Right forelimb (tissue), 1 donor: ENCODE measurements around the gene NDUFS1.
"Not testable (repeated sequence)": the region's sequence is repeated elsewhere in the genome, so short reads cannot be mapped to it uniquely, and the experiment has no call there.

ENCODE experiments used
- DNase-seq: peaks from one replicate; pipeline ENCODE4 v3.0.0-alpha.2; 2018

The NDUFS1 gene

GRCh38 chr2:206159346-206160124, at the start of gene NDUFS1, which contains the start of gene EEF1B2:
Gene NDUFS1, minus strand, starts transcription at chr2:206159444. Its CDS starts 5,766 bp downstream, at chr2:206153678.
Gene EEF1B2, plus strand, starts transcription at chr2:206159895. Its CDS starts 85 bp downstream, at chr2:206159980.
- DNase-seq: peak; percentile 98

GRCh38 chr2:206208900-206209299, 49.7 kb upstream of the NDUFS1 start:
- no peak for DNase-seq

GRCh38 chr2:206207316-206207715, 48.1 kb upstream of the NDUFS1 start:
- not testable (repeated sequence) for DNase-seq

GRCh38 chr2:206204710-206205109, 45.5 kb upstream of the NDUFS1 start:
- DNase-seq: no peak

- no peak for DNase-seq
These were observed 44.1 kb upstream of the NDUFS1 start for GRCh38 chr2:206203331-206203730.

GRCh38 chr2:206202446-206202845, 43.2 kb upstream of the NDUFS1 start:
- no peak for DNase-seq

GRCh38 chr2:206201075-206201848, 42.0 kb upstream of the NDUFS1 start:
- DNase-seq: no peak

- no peak for DNase-seq
These were observed 39.4 kb upstream of the NDUFS1 start for GRCh38 chr2:206198677-206199076.

- DNase-seq: no peak
These were observed 34.6 kb upstream of the NDUFS1 start for GRCh38 chr2:206193671-206194357.

- no peak for DNase-seq
These were observed 32.9 kb upstream of the NDUFS1 start for GRCh38 chr2:206192157-206192556.

GRCh38 chr2:206190689-206191088, 31.4 kb upstream of the NDUFS1 start:
- DNase-seq: no peak

- DNase-seq: no peak
These were observed 30.9 kb upstream of the NDUFS1 start for GRCh38 chr2:206190111-206190510.

GRCh38 chr2:206189691-206190090, 30.4 kb upstream of the NDUFS1 start:
- no peak for DNase-seq

GRCh38 chr2:206181526-206181925, 22.3 kb upstream of the NDUFS1 start:
- DNase-seq: not testable (repeated sequence)

GRCh38 chr2:206176901-206177300, 17.7 kb upstream of the NDUFS1 start:
- DNase-seq: no peak

- no peak for DNase-seq
These were observed 16.9 kb upstream of the NDUFS1 start for GRCh38 chr2:206176121-206176520.

GRCh38 chr2:206173147-206173546, 13.9 kb upstream of the NDUFS1 start:
- no peak for DNase-seq

- not testable (repeated sequence) for DNase-seq
These were observed 12.6 kb upstream of the NDUFS1 start for GRCh38 chr2:206171624-206172397.

GRCh38 chr2:206168230-206168629, 9.0 kb upstream of the NDUFS1 start:
- DNase-seq: not testable (repeated sequence)

- DNase-seq: peak; percentile 50
These were observed 5.1 kb upstream of the NDUFS1 start for GRCh38 chr2:206164261-206164862.

GRCh38 chr2:206163251-206163880, 4.1 kb upstream of the NDUFS1 start:
- DNase-seq: no peak

- not testable (repeated sequence) for DNase-seq
These were observed 3.2 kb upstream of the NDUFS1 start for GRCh38 chr2:206162401-206162800.
